BJ (cell line): Measurements from ENCODE around the gene CNRIP1. TPM values are rescaled to one million over a fixed set of nuclear protein-coding genes. Genes with fewer than 3 reads are reported as not detected.
A peak's percentile ranks its signal among the peaks of the same experiment; 100 is the strongest.

Source experiments
- CTCF ChIA-PET: fragments of 350-600 bp; formaldehyde crosslinking; extraction: SDS; loops from one replicate; lab custom pipeline; 2021; ENCODE audit warnings: antibody characterized with exemption, inconsistent platforms; lab: Yijun Ruan, JAX
- POLR2A ChIA-PET: fragments of 300-600 bp; sonication (Branson Sonifier 250); formaldehyde crosslinking; extraction: SDS; loops from one replicate; lab custom pipeline; 2021; ENCODE audit warnings: antibody characterized with exemption; lab: Charles Lee
- DNase-seq: peaks from one replicate; pipeline ENCODE4 v3.0.0-alpha.2; 2011; ENCODE audit warnings: low read depth
- H3K27me3 ChIP-seq: 2 replicates; pipeline ENCODE4 v1.6.0; 2011; ENCODE audit warnings: low read length; ENCODE audit not compliant: control insufficient read depth, insufficient read depth
- H3K36me3 ChIP-seq: 2 replicates; pipeline ENCODE4 v1.5.1; 2011; ENCODE audit warnings: low read length; ENCODE audit not compliant: control insufficient read depth, insufficient read depth
- H3K4me3 ChIP-seq: 2 replicates; pipeline ENCODE4 v1.5.1; 2011; ENCODE audit warnings: low read depth, mild to moderate bottlenecking, control low read depth, low read length
- CTCF ChIP-seq: IDR thresholded peaks from 2 replicates; pipeline ENCODE4 v1.5.1; 2011; ENCODE audit warnings: low read depth, mild to moderate bottlenecking, control low read depth, inconsistent platforms, low read length, moderate library complexity; ENCODE audit not compliant: insufficient read depth
- polyA plus RNA-seq: library from polyadenylated mRNA; depleted of rRNA; stranded (reverse); fragments of >200 nt; gene quantifications from 2 replicates; pipeline ENCODE4 v1.2.3, GENCODE V29; 2011

CNRIP1 gene
- polyA plus RNA-seq, 1 experiment, result 63.4 TPM

- CTCF ChIA-PET, result interaction anchor here (1.0 to 1.6 kb wide), 8 partner anchors 9 to 276 kb away, joined by 3 to 7 read pairs (median 3); no protein-coding TSS in a partner anchor
- Histone ChIP-seq H3K27me3 (no peaks in the 10 kb centered on the region), H3K36me3 (0 out of 2 replicates have a peak, but pooled peaks cover 2% of the 10 kb centered on the region), H3K4me3 (peak overlapping the region; percentile 93)
- POLR2A ChIA-PET, result interaction anchor here (0.5 to 1.3 kb wide), 2 partner anchors 66 to 71 kb away, joined by 4 to 6 read pairs; no protein-coding TSS in a partner anchor
- TF ChIP-seq CTCF, result no peak
- no peak for DNase-seq
These were observed 793 bp downstream of the CNRIP1 start for GRCh38 chr2:68318914-68319397.

GRCh38 chr2:68317971-68318913, 1.5 kb downstream of the CNRIP1 start:
- Histone ChIP-seq H3K36me3 (0 out of 2 replicates have a peak, but pooled peaks cover 2% of the 10 kb centered on the region), H3K27me3 (no peaks in the 10 kb centered on the region), H3K4me3 (peak overlapping the region; percentile 93)
- no peak for TF ChIP-seq CTCF
- POLR2A ChIA-PET, result interaction anchor here (0.7 kb wide), 1 partner anchor 9 kb away, joined by 7 read pairs; no protein-coding TSS in a partner anchor
- CTCF ChIA-PET, result no interaction called here
- no peak for DNase-seq

- POLR2A ChIA-PET, result no interaction called here
- no peak for DNase-seq
- H3K27me3 ChIP-seq, result no peaks in the 10 kb centered on the region
- H3K4me3 ChIP-seq, result no peak overlapping the region
- 0 out of 2 replicates have a peak, but pooled peaks cover 2% of the 10 kb centered on the region for H3K36me3 ChIP-seq
- peak; percentile 6; the same call in 1 of the 2 replicates for TF ChIP-seq CTCF
- CTCF ChIA-PET, result interaction anchor here (1.0 kb wide), 1 partner anchor 33 kb away, joined by 4 read pairs; no protein-coding TSS in a partner anchor
These were observed 3.6 kb downstream of the CNRIP1 start for GRCh38 chr2:68316111-68316510.

GRCh38 chr2:68311033-68311432, 8.7 kb downstream of the CNRIP1 start:
- TF ChIP-seq CTCF, result no peak
- Histone ChIP-seq H3K27me3 (no peaks in the 10 kb centered on the region), H3K4me3 (no peak overlapping the region), H3K36me3 (peaks cover 1% of the 10 kb centered on the region; the same call in 1 of the 2 replicates)
- no peak for DNase-seq
- ChIA-PET CTCF (interaction anchor here (0.9 to 3.8 kb wide), 4 partner anchors 19 to 189 kb away, joined by 3 to 20 read pairs (median 3); no protein-coding TSS in a partner anchor), POLR2A (no interaction called here)
